NCI-H1417 (cell line): Measurements from ENCODE around the gene PCDHB3.
A peak's percentile ranks its signal among the peaks of the same experiment; 100 is the strongest.
"Not testable (repeated sequence)": the region's sequence is repeated elsewhere in the genome, so short reads cannot be mapped to it uniquely, and the experiment has no call there.

ENCODE experiments used
- DNase-seq, 3 experiments: peaks; one replicate each; lab custom pipeline; 2025; lab: John Stamatoyannopoulos, UW

Gene PCDHB3

GRCh38 chr5:141100243-141100805 lies at the start of gene PCDHB3:
TSS of gene PCDHB3 (plus strand) at chr5:141100473. CDS start at chr5:141100650, 177 bp downstream.
- no peak for DNase-seq

- peak; percentile 52 to 66 (median 60) for DNase-seq
Observed at GRCh38 chr5:141050622-141051520, 49.4 kb upstream of the PCDHB3 start, which contains the start of gene PCDHB1. TSS of gene PCDHB1 (plus strand) at chr5:141051374. CDS start at chr5:141051471, 97 bp downstream.

- peak; percentile 48 to 64 (median 60) for DNase-seq
Observed at GRCh38 chr5:141051521-141051866, 48.8 kb upstream of the PCDHB3 start.

GRCh38 chr5:141077826-141078225 lies 22.4 kb upstream of the PCDHB3 start:
- no peak for DNase-seq

GRCh38 chr5:141082228-141082627 lies 18.0 kb upstream of the PCDHB3 start:
- DNase-seq: no peak

GRCh38 chr5:141084487-141084989 lies 15.7 kb upstream of the PCDHB3 start:
- DNase-seq: peak; percentile 57 to 83 (median 80)

GRCh38 chr5:141094481-141095262 lies 5.6 kb upstream of the PCDHB3 start, which contains the start of gene PCDHB2:
TSS of gene PCDHB2 (plus strand) at chr5:141094615. CDS start at chr5:141094791, 176 bp downstream.
- DNase-seq: no peak

- DNase-seq: no peak
Observed at GRCh38 chr5:141095263-141095641, 5.0 kb upstream of the PCDHB3 start.

GRCh38 chr5:141096181-141096580 lies 4.1 kb upstream of the PCDHB3 start:
- not testable (repeated sequence) for DNase-seq

GRCh38 chr5:141096586-141096985 lies 3.7 kb upstream of the PCDHB3 start:
- not testable (repeated sequence) for DNase-seq

- no peak for DNase-seq
Observed at GRCh38 chr5:141101059-141101458, 786 bp downstream of the PCDHB3 start.

- DNase-seq: not testable (repeated sequence)
Observed at GRCh38 chr5:141102070-141102469, 1.8 kb downstream of the PCDHB3 start.

GRCh38 chr5:141102471-141102870 lies 2.2 kb downstream of the PCDHB3 start:
- DNase-seq: not testable (repeated sequence)

- no peak for DNase-seq
Observed at GRCh38 chr5:141105350-141105749, 5.1 kb downstream of the PCDHB3 start.

GRCh38 chr5:141119250-141119649 lies 19.0 kb downstream of the PCDHB3 start:
- DNase-seq: no peak

GRCh38 chr5:141121563-141121962 lies 21.3 kb downstream of the PCDHB3 start, which contains the start of gene PCDHB4:
TSS of gene PCDHB4 (plus strand) at chr5:141121818. CDS start at chr5:141121999, 181 bp downstream.
- peak in 1 of 3 experiments; percentile 56 for DNase-seq

- no peak for DNase-seq
Observed at GRCh38 chr5:141121985-141122384, 21.7 kb downstream of the PCDHB3 start.

- DNase-seq: not testable (repeated sequence)
Observed at GRCh38 chr5:141123396-141124135, 23.3 kb downstream of the PCDHB3 start.

- no peak for DNase-seq
Observed at GRCh38 chr5:141127305-141127704, 27.0 kb downstream of the PCDHB3 start.

GRCh38 chr5:141135030-141135717 lies 34.9 kb downstream of the PCDHB3 start, which contains the start of gene PCDHB5:
TSS of gene PCDHB5 (plus strand) at chr5:141135206. CDS start at chr5:141135435, 229 bp downstream.
- DNase-seq: peak; percentile 36 to 87 (median 72)
